K562 (cell line): ENCODE results near the gene LAX1. TPM values are rescaled to one million over a fixed set of nuclear protein-coding genes. Genes with fewer than 3 reads are reported as not detected.
A peak's percentile ranks its signal among the peaks of the same experiment; 100 is the strongest.

Source experiments
- BCL6 ChIP-seq: fragments of 250-450 bp; sonication (Bioruptor Pico); IDR thresholded peaks from 2 replicates; pipeline ENCODE4 v1.4.0; 2020
- CREBBP ChIP-seq: IDR thresholded peaks from one replicate; pipeline ENCODE4 v1.6.1; 2012; ENCODE audit warnings: low read depth, mild to moderate bottlenecking, control low read depth, inconsistent platforms, low read length
- GABPB1 ChIP-seq: sonication (generic); formaldehyde crosslinking; IDR thresholded peaks from 2 replicates; pipeline ENCODE4 v1.8.0; 2022; ENCODE audit warnings: mild to moderate bottlenecking, missing genetic modification reagents
- HDAC8 ChIP-seq: fragments of 450-650 bp; IDR thresholded peaks from 2 replicates; pipeline ENCODE4 v1.6.1; 2016; ENCODE audit warnings: mild to moderate bottlenecking, missing genetic modification characterization, moderate library complexity, missing compliant biosample characterization
- HINFP ChIP-seq: fragments of 450-650 bp; conservative IDR thresholded peaks from 2 replicates; pipeline ENCODE4 v1.6.1; 2016; ENCODE audit warnings: missing genetic modification characterization, low read depth, mild to moderate bottlenecking, control low read depth, missing compliant biosample characterization
- KDM5B ChIP-seq: fragments of 200-600 bp; sonication (generic); IDR thresholded peaks from 2 replicates; pipeline ENCODE4 v1.6.1; 2012; ENCODE audit warnings: low read depth, mild to moderate bottlenecking, moderate library complexity, low read length, control low read depth, inconsistent platforms; ENCODE audit not compliant: insufficient replicate concordance
- MEF2D ChIP-seq: conservative IDR thresholded peaks from 2 replicates; pipeline ENCODE4 v1.6.1; 2016; ENCODE audit warnings: low read depth, missing genetic modification characterization, missing compliant biosample characterization
- PKNOX1 ChIP-seq: fragments of 450-650 bp; IDR thresholded peaks from 2 replicates; pipeline ENCODE4 v1.6.1; 2016
- PTRF ChIP-seq: fragments of 450-650 bp; IDR thresholded peaks from 2 replicates; pipeline ENCODE4 v1.6.1; 2016; ENCODE audit warnings: mild to moderate bottlenecking, missing genetic modification characterization, missing compliant biosample characterization
- PTTG1 ChIP-seq: fragments of 450-650 bp; IDR thresholded peaks from 2 replicates; pipeline ENCODE4 v1.6.1; 2016; ENCODE audit warnings: low read depth, mild to moderate bottlenecking, missing genetic modification characterization, missing compliant biosample characterization
- RERE ChIP-seq: sonication (generic); formaldehyde crosslinking; IDR thresholded peaks from 2 replicates; pipeline ENCODE4 v1.8.0; 2023; ENCODE audit warnings: missing genetic modification reagents, mild to moderate bottlenecking, borderline replicate concordance
- SIX5 ChIP-seq, 2 experiments: IDR thresholded peaks; 2 replicates each; pipeline ENCODE4 v1.6.1; 2011; ENCODE audit warnings: low read length in 2 of 2, borderline replicate concordance in 1 of 2, low read depth in 1 of 2, mild to moderate bottlenecking in 1 of 2, moderate library complexity in 1 of 2; ENCODE audit not compliant: insufficient read depth in 1 of 2
- SMAD4 ChIP-seq: fragments of 250-450 bp; sonication (Bioruptor Pico); conservative IDR thresholded peaks from 2 replicates; pipeline ENCODE4 v1.8.0; 2021; ENCODE audit warnings: inconsistent platforms, mild to moderate bottlenecking, moderate library complexity
- STAT5B ChIP-seq: fragments of 250-450 bp; sonication (Bioruptor Pico); IDR thresholded peaks from 2 replicates; pipeline ENCODE4 v1.8.0; 2021; ENCODE audit warnings: mild to moderate bottlenecking, inconsistent platforms
- TAL1 ChIP-seq: fragments of 450-650 bp; IDR thresholded peaks from 2 replicates; pipeline ENCODE4 v1.6.1; 2016; ENCODE audit warnings: mild to moderate bottlenecking
- ZBTB17 ChIP-seq: fragments of 450-650 bp; formaldehyde crosslinking; IDR thresholded peaks from 2 replicates; pipeline ENCODE4 v1.4.0; 2020; ENCODE audit warnings: mild to moderate bottlenecking
- ZBTB8A ChIP-seq: fragments of 450-650 bp; IDR thresholded peaks from 2 replicates; pipeline ENCODE4 v1.6.1; 2018; ENCODE audit warnings: mild to moderate bottlenecking, moderate library complexity; ENCODE audit not compliant: partially characterized antibody
- ZNF445 ChIP-seq: fragments of 250-450 bp; sonication (Bioruptor Pico); IDR thresholded peaks from 2 replicates; pipeline ENCODE4 v1.4.0; 2020; ENCODE audit warnings: low read depth, mild to moderate bottlenecking, moderate library complexity
- polyA plus RNA-seq, 8 experiments: library from polyadenylated mRNA; depleted of rRNA in 4 of 8; stranded (reverse) in 5 of 8; unstranded in 3 of 8; fragments of >200 nt; fragmentation: Nextera tagmentation in 2 of 8; fragmentation: Illumina TruSeq in 1 of 8; extraction: Ambion mirVana in 2 of 8; extraction: Trizol in 1 of 8; gene quantifications; 2 replicates each; pipeline versions ENCODE4 v1.2.1 to v1.2.3, GENCODE V29; 2011 to 2014; ENCODE audit warnings: inconsistent platforms in 1 of 8, missing spikeins in 1 of 8
- total RNA-seq, 7 experiments: library from RNA; depleted of rRNA in 6 of 7; stranded (reverse); fragments of >200 nt in 6 of 7; fragmentation: Illumina TruSeq in 2 of 7; extraction: Trizol in 2 of 7; gene quantifications; 2 replicates each; pipeline versions ENCODE4 v1.2.1 to v1.2.3, GENCODE V29; 2011 to 2021; ENCODE audit warnings: low replicate concordance in 1 of 7

LAX1 gene
- total and polyA plus RNA-seq, 9 of the 15 experiments (the other 6 are each of a cell fraction or from before 2014, with no cell fraction given): not detected

GRCh38 chr1:203778789-203779188 is 13.8 kb downstream of the LAX1 start (continued):
- TF ChIP-seq HINFP (peak; percentile 49; the same call in 1 of the 2 replicates), PKNOX1 (no peak), HDAC8 (tag) (peak; percentile 93), SIX5 (IDR thresholded peaks at IDR 0.05; ENCODE audit: borderline replicate concordance in 1 of 2, insufficient read depth in 1 of 2, low read depth in 1 of 2, low read length in 2 of 2) (no peak), ZBTB17 (CRISPR knock-in tag) (no peak), KDM5B (no peak), ZBTB8A (no peak), PTRF (peak; percentile 82; the same call in 1 of the 2 replicates), PTTG1 (tag) (peak; percentile 90), TAL1 (no peak), CREBBP (no peak), SMAD4 (CRISPR knock-in tag) (0 out of 2 replicates have a peak, but pooled peaks have one; percentile 43), MEF2D (peak; percentile 87), ZNF445 (no peak), GABPB1 (CRISPR knock-in tag) (no peak), RERE (CRISPR knock-in tag) (no peak), BCL6 (no peak), STAT5B (CRISPR knock-in tag) (no peak)
